Testis (tissue), 2 donors: ENCODE measurements around the gene OSCP1.

ENCODE experiments used
- POLR2A ChIP-seq: fragments of 450-650 bp; IDR thresholded peaks from one replicate; pipeline ENCODE4 v1.6.1; 2017; ENCODE audit warnings: antibody characterized with exemption, mild to moderate bottlenecking, moderate library complexity
- TF ChIP-seq, protein P1 (sequence below), 3 experiments: fragments of 450-650 bp in 2 of 3; fragments of 200-600 bp in 1 of 3; sonication (generic) in 1 of 3; IDR thresholded peaks; one replicate each; pipeline ENCODE4 v1.5.1; 2016 to 2019; ENCODE audit warnings: antibody characterized with exemption in 3 of 3, mild to moderate bottlenecking in 2 of 3, moderate library complexity in 1 of 3

DNA sequence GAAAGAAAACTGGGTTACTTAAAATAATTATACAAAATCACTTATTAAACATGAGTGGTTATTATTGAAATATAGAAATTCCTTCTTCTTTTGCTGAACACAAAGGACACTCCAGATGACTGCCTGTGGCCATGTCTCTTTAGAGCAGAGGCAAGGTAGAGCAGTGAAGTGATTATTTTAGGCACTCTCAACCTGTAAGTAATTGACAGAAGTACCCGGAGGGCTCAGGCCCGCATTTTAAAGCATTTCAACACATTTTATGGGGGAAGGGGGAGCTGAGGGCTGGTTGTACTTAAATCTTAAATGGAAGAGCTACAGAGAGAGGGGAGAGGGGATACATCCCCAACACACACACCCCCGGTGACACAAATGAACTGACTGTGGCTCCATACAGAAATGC is 10.2 kb downstream of the OSCP1 start:
- TF ChIP-seq, protein P1, sequence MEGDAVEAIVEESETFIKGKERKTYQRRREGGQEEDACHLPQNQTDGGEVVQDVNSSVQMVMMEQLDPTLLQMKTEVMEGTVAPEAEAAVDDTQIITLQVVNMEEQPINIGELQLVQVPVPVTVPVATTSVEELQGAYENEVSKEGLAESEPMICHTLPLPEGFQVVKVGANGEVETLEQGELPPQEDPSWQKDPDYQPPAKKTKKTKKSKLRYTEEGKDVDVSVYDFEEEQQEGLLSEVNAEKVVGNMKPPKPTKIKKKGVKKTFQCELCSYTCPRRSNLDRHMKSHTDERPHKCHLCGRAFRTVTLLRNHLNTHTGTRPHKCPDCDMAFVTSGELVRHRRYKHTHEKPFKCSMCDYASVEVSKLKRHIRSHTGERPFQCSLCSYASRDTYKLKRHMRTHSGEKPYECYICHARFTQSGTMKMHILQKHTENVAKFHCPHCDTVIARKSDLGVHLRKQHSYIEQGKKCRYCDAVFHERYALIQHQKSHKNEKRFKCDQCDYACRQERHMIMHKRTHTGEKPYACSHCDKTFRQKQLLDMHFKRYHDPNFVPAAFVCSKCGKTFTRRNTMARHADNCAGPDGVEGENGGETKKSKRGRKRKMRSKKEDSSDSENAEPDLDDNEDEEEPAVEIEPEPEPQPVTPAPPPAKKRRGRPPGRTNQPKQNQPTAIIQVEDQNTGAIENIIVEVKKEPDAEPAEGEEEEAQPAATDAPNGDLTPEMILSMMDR (IDR thresholded peaks at IDR 0.05) = no peak
- TF ChIP-seq POLR2A = no peak
